Measurements from ENCODE around the gene BTNL8.

DNA sequence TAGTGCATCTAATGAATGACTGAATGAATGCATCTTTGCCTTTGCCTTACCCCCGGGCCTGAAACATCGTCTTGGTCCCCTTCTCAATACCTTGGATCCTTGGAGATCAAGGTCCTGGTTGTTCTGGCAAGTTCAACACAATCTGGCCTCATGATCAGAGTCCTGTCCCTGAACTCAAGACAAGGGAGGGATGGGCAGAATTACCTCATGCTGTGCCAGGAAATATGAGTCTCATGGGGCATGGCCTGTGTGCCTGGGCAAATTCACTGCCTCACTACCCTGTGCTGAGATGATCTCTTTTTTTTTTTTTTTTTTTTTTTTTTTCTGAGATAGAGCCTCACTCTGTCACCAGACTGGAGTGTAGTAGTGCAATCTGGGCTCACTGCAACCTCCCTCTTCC is 89.1 kb downstream of the BTNL8 start:
- TF ChIP-seq POLR2AphosphoS5 (IDR thresholded peaks at IDR 0.05), result no peak
- no peak for TF ChIP-seq EP300 (IDR thresholded peaks at IDR 0.05; ENCODE audit: low read depth)

All from transverse colon (tissue), 3 donors.